ENCODE measurements around the gene PPFIA2.

GRCh38 chr12:81378601-81379285, 380.4 kb downstream of the PPFIA2 start:
- TF ChIP-seq REST (IDR thresholded peaks at IDR 0.05; ENCODE audit: borderline replicate concordance) (no peak), POLR2AphosphoS5 (IDR thresholded peaks at IDR 0.05) (no peak), CTCF (IDR thresholded peaks at IDR 0.05; ENCODE audit: poor library complexity, severe bottlenecking) (no peak), EZH2 (IDR thresholded peaks at IDR 0.05; ENCODE audit: borderline replicate concordance, insufficient read depth, low read length, poor library complexity, severe bottlenecking) (no peak), SMC3 (conservative IDR thresholded peaks at IDR 0.05; ENCODE audit: poor library complexity) (no peak)

Measured in neural cell (in vitro differentiated cells).